Rectal smooth muscle tissue (tissue), 1 donor: ENCODE data around the gene PSRC1.
A peak's percentile ranks its signal among the peaks of the same experiment; 100 is the strongest.

Source experiments
- H3K27ac ChIP-seq: one replicate; pipeline ENCODE4 v1.7.0; 2013; ENCODE audit warnings: low read depth, low read length, inconsistent platforms
- H3K27me3 ChIP-seq: one replicate; pipeline ENCODE4 v1.7.0; 2013; ENCODE audit warnings: low read length; ENCODE audit not compliant: control insufficient read depth, insufficient read depth
- H3K36me3 ChIP-seq: one replicate; pipeline ENCODE4 v1.7.0; 2013; ENCODE audit warnings: low read length; ENCODE audit not compliant: control insufficient read depth, insufficient read depth
- H3K4me1 ChIP-seq: one replicate; pipeline ENCODE4 v1.7.0; 2013; ENCODE audit warnings: low read length; ENCODE audit not compliant: control insufficient read depth, insufficient read depth
- H3K4me3 ChIP-seq: one replicate; pipeline ENCODE4 v1.7.0; 2013; ENCODE audit warnings: low read length
- H3K9ac ChIP-seq: one replicate; pipeline ENCODE4 v1.7.0; 2013; ENCODE audit warnings: low read length

Gene PSRC1

GRCh38 chr1:109257682-109258421 is 25.1 kb downstream of the PSRC1 start:
- H3K4me3 ChIP-seq, result no peak overlapping the region
- no peak overlapping the region for H3K27ac ChIP-seq
- peaks cover 18% of the 10 kb centered on the region for H3K4me1 ChIP-seq
- H3K36me3 ChIP-seq, result no peaks in the 10 kb centered on the region
- H3K9ac ChIP-seq, result no peak overlapping the region
- H3K27me3 ChIP-seq, result no peaks in the 10 kb centered on the region

- no peaks in the 10 kb centered on the region for H3K36me3 ChIP-seq
- no peak overlapping the region for H3K4me3 ChIP-seq
- no peak overlapping the region for H3K9ac ChIP-seq
- no peak overlapping the region for H3K27ac ChIP-seq
- peaks cover 18% of the 10 kb centered on the region for H3K4me1 ChIP-seq
- no peaks in the 10 kb centered on the region for H3K27me3 ChIP-seq
These were observed 25.8 kb downstream of the PSRC1 start for GRCh38 chr1:109256971-109257681.

- Histone ChIP-seq H3K27ac (no peak overlapping the region), H3K4me1 (peaks cover 18% of the 10 kb centered on the region), H3K36me3 (no peaks in the 10 kb centered on the region), H3K9ac (no peak overlapping the region), H3K27me3 (no peaks in the 10 kb centered on the region), H3K4me3 (no peak overlapping the region)
These were observed 26.9 kb downstream of the PSRC1 start for GRCh38 chr1:109256085-109256484.

- Histone ChIP-seq H3K36me3 (no peaks in the 10 kb centered on the region), H3K27ac (no peak overlapping the region), H3K4me3 (no peak overlapping the region), H3K4me1 (peaks cover 18% of the 10 kb centered on the region), H3K9ac (no peak overlapping the region), H3K27me3 (no peaks in the 10 kb centered on the region)
These were observed 27.3 kb downstream of the PSRC1 start for GRCh38 chr1:109255678-109256077.

- Histone ChIP-seq H3K4me1 (peaks cover 18% of the 10 kb centered on the region), H3K4me3 (no peak overlapping the region), H3K9ac (no peak overlapping the region), H3K36me3 (no peaks in the 10 kb centered on the region), H3K27ac (no peak overlapping the region), H3K27me3 (no peaks in the 10 kb centered on the region)
These were observed 27.8 kb downstream of the PSRC1 start for GRCh38 chr1:109255097-109255651.

DNA sequence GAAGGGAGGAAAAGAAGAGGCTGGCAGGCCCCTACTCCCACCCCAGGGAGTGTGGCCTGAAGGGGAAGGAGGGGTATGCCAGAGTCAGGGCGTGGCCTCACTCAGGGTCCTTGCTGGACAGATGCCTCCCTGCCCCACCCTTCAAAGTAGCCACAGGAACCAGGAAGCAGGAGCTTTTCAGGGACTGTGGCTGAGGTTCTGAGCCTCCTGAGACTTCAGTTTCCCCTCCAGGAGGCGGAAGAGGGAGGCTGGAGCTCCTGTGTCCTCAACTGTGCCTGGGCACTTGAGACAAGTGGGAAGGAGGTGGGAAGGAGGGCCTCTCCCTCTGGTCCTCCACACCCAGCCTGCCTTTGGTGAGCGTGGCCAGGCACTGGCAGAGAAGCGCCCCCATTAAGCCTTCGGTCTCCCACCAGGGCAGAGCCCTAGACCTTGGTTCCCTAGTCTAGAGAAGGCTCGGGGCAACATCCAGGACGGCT is 28.3 kb downstream of the PSRC1 start:
- Histone ChIP-seq H3K27ac (peak overlapping the region; percentile 85), H3K36me3 (no peaks in the 10 kb centered on the region), H3K27me3 (no peaks in the 10 kb centered on the region), H3K9ac (no peak overlapping the region), H3K4me3 (peak overlapping the region; percentile 37), H3K4me1 (peaks cover 18% of the 10 kb centered on the region)

DNA sequence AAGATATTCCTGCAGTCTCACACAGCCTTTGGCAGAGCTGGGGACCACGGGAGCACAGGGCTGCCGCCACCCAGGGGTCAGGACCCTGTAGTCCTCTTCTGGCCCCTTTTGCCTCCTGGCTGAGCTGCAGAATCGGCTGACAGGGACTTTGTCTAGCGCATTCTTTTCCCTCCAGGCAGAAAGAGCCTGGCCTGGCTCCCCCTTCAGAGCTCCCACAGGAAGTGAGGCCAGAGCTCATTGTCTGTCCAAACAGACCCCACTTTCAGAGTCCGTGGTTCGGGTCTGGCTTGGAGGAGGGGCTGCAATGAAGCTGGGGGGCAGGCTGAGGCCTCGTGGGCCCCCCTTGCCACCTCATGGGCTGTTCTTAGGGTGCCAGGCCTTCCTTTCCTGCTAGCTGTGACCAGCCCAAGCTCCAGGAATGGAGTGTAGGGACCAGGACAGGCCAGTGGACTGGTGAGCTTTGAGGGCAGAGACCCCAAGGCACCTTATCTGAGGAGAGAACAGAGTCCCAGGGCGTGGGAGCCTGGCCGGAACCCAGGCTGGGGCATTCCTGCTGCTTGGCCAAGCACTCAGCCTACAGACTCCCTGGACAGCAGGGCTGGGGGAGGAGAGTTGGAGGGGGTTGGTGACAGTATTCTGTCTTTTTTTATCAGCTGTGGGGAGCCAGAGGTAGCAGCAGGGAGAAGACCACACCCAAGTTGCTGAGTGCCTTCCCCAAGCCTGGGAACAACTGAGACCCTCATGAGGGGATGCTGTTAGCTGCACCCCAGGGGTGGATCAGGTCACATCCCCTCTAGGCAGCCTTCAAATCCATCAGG is 28.9 kb downstream of the PSRC1 start:
- Histone ChIP-seq H3K36me3 (no peaks in the 10 kb centered on the region), H3K27me3 (no peaks in the 10 kb centered on the region), H3K27ac (peak overlapping the region; percentile 85), H3K4me3 (peak overlapping the region; percentile 37), H3K9ac (no peak overlapping the region), H3K4me1 (peaks cover 20% of the 10 kb centered on the region)

DNA sequence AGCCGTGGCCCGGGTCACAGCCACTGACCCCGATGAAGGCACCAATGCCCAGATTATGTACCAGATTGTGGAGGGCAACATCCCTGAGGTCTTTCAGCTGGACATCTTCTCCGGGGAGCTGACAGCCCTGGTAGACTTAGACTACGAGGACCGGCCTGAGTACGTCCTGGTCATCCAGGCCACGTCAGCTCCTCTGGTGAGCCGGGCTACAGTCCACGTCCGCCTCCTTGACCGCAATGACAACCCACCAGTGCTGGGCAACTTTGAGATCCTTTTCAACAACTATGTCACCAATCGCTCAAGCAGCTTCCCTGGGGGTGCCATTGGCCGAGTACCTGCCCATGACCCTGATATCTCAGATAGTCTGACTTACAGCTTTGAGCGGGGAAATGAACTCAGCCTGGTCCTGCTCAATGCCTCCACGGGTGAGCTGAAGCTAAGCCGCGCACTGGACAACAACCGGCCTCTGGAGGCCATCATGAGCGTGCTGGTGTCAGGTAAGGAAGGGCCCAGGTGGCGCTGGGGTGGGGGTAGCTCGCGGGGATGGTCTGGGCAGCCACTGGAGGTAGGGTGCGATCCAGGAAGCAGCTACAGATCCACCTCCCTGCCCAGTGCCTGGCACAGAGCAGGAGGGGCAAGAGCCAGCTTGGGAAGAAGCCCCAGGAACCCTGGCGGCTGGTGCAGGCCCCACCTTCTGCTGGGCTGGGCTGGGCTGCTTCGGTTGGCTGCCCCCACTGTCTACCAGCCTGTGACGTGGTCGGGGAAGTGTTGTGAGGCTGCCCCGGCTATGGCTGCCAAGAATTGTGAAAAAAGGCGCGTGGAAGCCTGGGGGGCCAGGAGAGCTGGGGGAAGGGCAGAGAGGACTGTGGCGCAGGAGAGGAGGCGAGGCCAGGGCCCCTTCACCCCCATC is 29.8 kb downstream of the PSRC1 start:
- Histone ChIP-seq H3K27ac (peak overlapping the region; percentile 85), H3K9ac (no peak overlapping the region), H3K4me3 (peak overlapping the region; percentile 35), H3K4me1 (peaks cover 23% of the 10 kb centered on the region), H3K36me3 (no peaks in the 10 kb centered on the region), H3K27me3 (no peaks in the 10 kb centered on the region)

GRCh38 chr1:109252167-109252892 is 30.6 kb downstream of the PSRC1 start:
- no peaks in the 10 kb centered on the region for H3K36me3 ChIP-seq
- peak overlapping the region; percentile 85 for H3K27ac ChIP-seq
- peaks cover 23% of the 10 kb centered on the region for H3K4me1 ChIP-seq
- no peak overlapping the region for H3K4me3 ChIP-seq
- H3K9ac ChIP-seq, result no peak overlapping the region
- H3K27me3 ChIP-seq, result no peaks in the 10 kb centered on the region

DNA sequence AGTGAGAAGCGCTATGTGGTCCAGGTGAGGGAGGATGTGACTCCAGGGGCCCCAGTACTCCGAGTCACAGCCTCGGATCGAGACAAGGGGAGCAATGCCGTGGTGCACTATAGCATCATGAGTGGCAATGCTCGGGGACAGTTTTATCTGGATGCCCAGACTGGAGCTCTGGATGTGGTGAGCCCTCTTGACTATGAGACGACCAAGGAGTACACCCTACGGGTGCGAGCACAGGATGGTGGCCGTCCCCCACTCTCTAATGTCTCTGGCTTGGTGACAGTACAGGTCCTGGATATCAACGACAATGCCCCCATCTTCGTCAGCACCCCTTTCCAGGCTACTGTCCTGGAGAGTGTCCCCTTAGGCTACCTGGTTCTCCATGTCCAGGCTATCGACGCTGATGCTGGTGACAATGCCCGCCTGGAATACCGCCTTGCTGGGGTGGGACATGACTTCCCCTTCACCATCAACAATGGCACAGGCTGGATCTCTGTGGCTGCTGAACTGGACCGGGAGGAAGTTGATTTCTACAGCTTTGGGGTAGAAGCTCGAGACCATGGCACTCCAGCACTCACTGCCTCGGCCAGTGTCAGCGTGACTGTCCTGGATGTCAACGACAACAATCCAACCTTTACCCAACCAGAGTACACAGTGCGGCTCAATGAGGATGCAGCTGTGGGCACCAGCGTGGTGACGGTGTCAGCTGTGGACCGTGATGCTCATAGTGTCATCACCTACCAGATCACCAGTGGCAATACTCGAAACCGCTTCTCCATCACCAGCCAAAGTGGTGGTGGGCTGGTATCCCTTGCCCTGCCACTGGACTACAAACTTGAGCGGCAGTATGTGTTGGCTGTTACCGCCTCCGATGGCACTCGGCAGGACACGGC is 31.4 kb downstream of the PSRC1 start:
- Histone ChIP-seq H3K27ac (no peak overlapping the region), H3K4me1 (peaks cover 23% of the 10 kb centered on the region), H3K36me3 (no peaks in the 10 kb centered on the region), H3K27me3 (no peaks in the 10 kb centered on the region), H3K9ac (no peak overlapping the region), H3K4me3 (no peak overlapping the region)
